H9 (cell line): Measurements from ENCODE around the gene GLB1L2. TPM values are rescaled to one million over a fixed set of nuclear protein-coding genes. Genes with fewer than 3 reads are reported as not detected.

Experiments
- DNase-seq: peaks from one replicate; pipeline ENCODE4 v3.0.0-alpha.2; 2017
- H2AFZ ChIP-seq: one replicate; pipeline ENCODE4 v1.6.1; 2013; ENCODE audit warnings: mild to moderate bottlenecking, low read length, control low read depth, moderate library complexity
- H2AK5ac ChIP-seq: 2 replicates; pipeline ENCODE4 v1.6.1; 2013; ENCODE audit warnings: low read length, control low read depth, mixed read lengths; ENCODE audit not compliant: insufficient read length
- H2BK120ac ChIP-seq: one replicate; pipeline ENCODE4 v1.6.1; 2013; ENCODE audit warnings: low read depth, mild to moderate bottlenecking, low read length, control low read depth, inconsistent platforms; ENCODE audit not compliant: poor library complexity, severe bottlenecking
- H2BK12ac ChIP-seq: 2 replicates; pipeline ENCODE4 v1.6.1; 2013; ENCODE audit warnings: low read length, control low read depth, mixed read lengths, low read depth; ENCODE audit not compliant: insufficient read length
- H2BK15ac ChIP-seq: 2 replicates; pipeline ENCODE4 v1.6.1; 2013; ENCODE audit warnings: low read depth, low read length, control low read depth
- H2BK20ac ChIP-seq: one replicate; pipeline ENCODE4 v1.6.1; 2013; ENCODE audit warnings: low read depth, mild to moderate bottlenecking, low read length, control low read depth, inconsistent platforms; ENCODE audit not compliant: poor library complexity, severe bottlenecking
- H2BK5ac ChIP-seq: 2 replicates; pipeline ENCODE4 v1.6.1; 2013; ENCODE audit warnings: low read length, control low read depth, mixed read lengths; ENCODE audit not compliant: insufficient read length
- H3K14ac ChIP-seq: 2 replicates; pipeline ENCODE4 v1.6.1; 2013; ENCODE audit warnings: low read length, control low read depth; ENCODE audit not compliant: insufficient read depth
- H3K18ac ChIP-seq: 2 replicates; pipeline ENCODE4 v1.6.1; 2013; ENCODE audit warnings: low read depth, mild to moderate bottlenecking, mixed read lengths, low read length, control low read depth; ENCODE audit not compliant: insufficient read length
- H3K23ac ChIP-seq: 2 replicates; pipeline ENCODE4 v1.6.1; 2013; ENCODE audit warnings: low read length, control low read depth, mixed read lengths, low read depth; ENCODE audit not compliant: insufficient read length
- H3K23me2 ChIP-seq: 2 replicates; pipeline ENCODE4 v1.6.1; 2013; ENCODE audit warnings: low read depth, mild to moderate bottlenecking, mixed read lengths, low read length, control low read depth; ENCODE audit not compliant: insufficient read length, poor library complexity, severe bottlenecking
- H3K27ac ChIP-seq: 2 replicates; pipeline ENCODE4 v1.5.1; 2013; ENCODE audit warnings: low read length, control low read depth, mixed read lengths, low read depth; ENCODE audit not compliant: insufficient read length
- H3K27me3 ChIP-seq: 2 replicates; pipeline ENCODE4 v1.6.1; 2013; ENCODE audit warnings: low read length, control low read depth, inconsistent platforms; ENCODE audit not compliant: insufficient read depth
- H3K4ac ChIP-seq: 2 replicates; pipeline ENCODE4 v1.6.1; 2013; ENCODE audit warnings: low read depth, mild to moderate bottlenecking, control low read depth, inconsistent platforms, low read length, moderate library complexity
- H3K4me1 ChIP-seq: 2 replicates; pipeline ENCODE4 v1.6.1; 2013; ENCODE audit warnings: low read length, control low read depth, inconsistent platforms; ENCODE audit not compliant: insufficient read depth
- H3K4me2 ChIP-seq: 2 replicates; pipeline ENCODE4 v1.6.1; 2013; ENCODE audit warnings: low read length, control low read depth, mixed read lengths; ENCODE audit not compliant: insufficient read length, insufficient read depth
- H3K56ac ChIP-seq: 2 replicates; pipeline ENCODE4 v1.6.1; 2013; ENCODE audit warnings: low read depth, mild to moderate bottlenecking, mixed read lengths, low read length, control low read depth; ENCODE audit not compliant: insufficient read length
- H3K79me1 ChIP-seq: 2 replicates; pipeline ENCODE4 v1.6.1; 2013; ENCODE audit warnings: low read depth, mild to moderate bottlenecking, moderate library complexity, low read length, control low read depth, inconsistent platforms; ENCODE audit not compliant: insufficient read depth, poor library complexity, severe bottlenecking
- H3K79me2 ChIP-seq: 2 replicates; pipeline ENCODE4 v1.6.1; 2013; ENCODE audit warnings: low read length, control low read depth, inconsistent platforms; ENCODE audit not compliant: insufficient read depth
- H3K9ac ChIP-seq: 2 replicates; pipeline ENCODE4 v1.6.1; 2013; ENCODE audit warnings: low read length, control low read depth, mixed read lengths; ENCODE audit not compliant: insufficient read length; ENCODE audit errors: extremely low read depth
- H3K9me3 ChIP-seq: one replicate; pipeline ENCODE4 v1.6.1; 2013; ENCODE audit warnings: low read depth, low read length, inconsistent platforms; ENCODE audit not compliant: control insufficient read depth
- H3T11ph ChIP-seq: one replicate; pipeline ENCODE4 v1.6.1; 2013; ENCODE audit warnings: mild to moderate bottlenecking, low read length, control low read depth, inconsistent platforms
- H4K20me1 ChIP-seq: one replicate; pipeline ENCODE4 v1.6.1; 2013; ENCODE audit not compliant: control insufficient read depth, insufficient read length, insufficient read depth
- H4K5ac ChIP-seq: 2 replicates; pipeline ENCODE4 v1.6.1; 2013; ENCODE audit warnings: low read depth, mild to moderate bottlenecking, mixed read lengths, low read length, control low read depth; ENCODE audit not compliant: insufficient read length
- H4K8ac ChIP-seq: replicated peaks from 2 replicates; pipeline ENCODE4 v1.6.1; 2013; ENCODE audit warnings: low read length, control low read depth, mixed read lengths, low read depth; ENCODE audit not compliant: insufficient read length
- H4K91ac ChIP-seq: 2 replicates; pipeline ENCODE4 v1.6.1; 2013; ENCODE audit warnings: low read depth, mild to moderate bottlenecking, moderate library complexity, mixed read lengths, low read length, control low read depth; ENCODE audit not compliant: insufficient read length
- H3K27ac Mint-ChIP-seq, 3 experiments: 2 replicates in 2 of 3; 3 replicates in 1 of 3; pipeline ENCODE4 v1.8.0; 2020 to 2021; ENCODE audit warnings: mixed read lengths in 3 of 3, mild to moderate bottlenecking in 1 of 3, moderate library complexity in 1 of 3
- H3K27me3 Mint-ChIP-seq: 2 replicates; pipeline ENCODE4 v1.8.0; 2021; ENCODE audit warnings: low read depth, mild to moderate bottlenecking, moderate library complexity, mixed read lengths
- H3K36me3 Mint-ChIP-seq, 3 experiments: 2 replicates in 2 of 3; 3 replicates in 1 of 3; pipeline ENCODE4 v1.8.0; 2020 to 2021; ENCODE audit warnings: low read depth in 3 of 3, mixed read lengths in 3 of 3; ENCODE audit not compliant: insufficient read depth in 1 of 3
- H3K4me1 Mint-ChIP-seq, 2 experiments: 2 replicates each; pipeline ENCODE4 v1.8.0; 2020; ENCODE audit warnings: mixed read lengths in 2 of 2
- H3K4me3 Mint-ChIP-seq, 2 experiments: 2 replicates in 1 of 2; 3 replicates in 1 of 2; pipeline ENCODE4 v1.8.0; 2020 to 2021; ENCODE audit warnings: mild to moderate bottlenecking in 2 of 2, mixed read lengths in 2 of 2, moderate library complexity in 1 of 2
- H3K9me3 Mint-ChIP-seq, 2 experiments: 2 replicates in 1 of 2; 3 replicates in 1 of 2; pipeline ENCODE4 v1.8.0; 2020; ENCODE audit warnings: mild to moderate bottlenecking in 2 of 2, mixed read lengths in 2 of 2, moderate library complexity in 1 of 2
- WGBS: extraction: QIAGEN DNeasy Blood & Tissue Kit; methylation state at CpG from one replicate; pipeline ENCODE4 v1.1.7; 2013; ENCODE audit warnings: missing lambda C conversion rate, low lambda C conversion rate, mixed read lengths; ENCODE audit not compliant: insufficient read length; ENCODE audit errors: extremely low coverage; 5-methylcytosine and 5-hydroxymethylcytosine counted together
- total RNA-seq: library from RNA; stranded (reverse); gene quantifications from 2 replicates; pipeline ENCODE4 v1.2.1, GENCODE V29; 2021
- TF ChIP-seq, protein P1 (sequence below): fragments of 200-600 bp; sonication (generic); conservative IDR thresholded peaks from 3 replicates; pipeline ENCODE4 v1.8.0; 2021; ENCODE audit warnings: antibody characterized with exemption, mild to moderate bottlenecking

The GLB1L2 gene
- total RNA-seq, 1 experiment from 2014 or later = 2.4 TPM

DNA sequence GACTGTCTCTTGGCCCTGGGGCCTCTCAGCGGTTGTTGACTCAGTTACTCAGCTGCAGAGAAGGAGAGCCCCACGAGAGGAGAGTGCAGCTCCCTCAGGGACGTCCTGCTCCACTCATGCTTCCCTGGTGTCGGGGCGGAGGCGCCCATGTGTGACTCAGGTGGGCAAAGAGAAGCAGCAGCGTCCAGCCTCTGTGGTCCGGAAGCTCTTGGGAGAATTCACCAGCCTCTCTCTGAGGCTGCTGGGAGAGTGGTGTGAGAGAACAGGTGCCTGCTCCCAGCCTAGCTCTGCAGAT, 25.7 kb downstream of the GLB1L2 start:
- H2AK5ac ChIP-seq = no peak overlapping the region
- Mint-ChIP-seq H3K27me3 (peaks cover 35% of the 10 kb centered on the region), H3K27ac (no peak overlapping the region; a peak in 1 of 7 replicates), H3K36me3 (no peaks in the 10 kb centered on the region; a peak in 1 of 7 replicates), H3K4me1 (peaks cover 7 to 8% of the 10 kb centered on the region in 2 experiments), H3K9me3 (peaks cover 5 to 6% of the 10 kb centered on the region in 2 experiments; a peak in 3 of 5 replicates), H3K4me3 (no peak overlapping the region)
- H2BK5ac ChIP-seq = no peak overlapping the region
- no peak overlapping the region for H3K4ac ChIP-seq
- H2BK15ac ChIP-seq = no peak overlapping the region
- TF ChIP-seq, protein P1, sequence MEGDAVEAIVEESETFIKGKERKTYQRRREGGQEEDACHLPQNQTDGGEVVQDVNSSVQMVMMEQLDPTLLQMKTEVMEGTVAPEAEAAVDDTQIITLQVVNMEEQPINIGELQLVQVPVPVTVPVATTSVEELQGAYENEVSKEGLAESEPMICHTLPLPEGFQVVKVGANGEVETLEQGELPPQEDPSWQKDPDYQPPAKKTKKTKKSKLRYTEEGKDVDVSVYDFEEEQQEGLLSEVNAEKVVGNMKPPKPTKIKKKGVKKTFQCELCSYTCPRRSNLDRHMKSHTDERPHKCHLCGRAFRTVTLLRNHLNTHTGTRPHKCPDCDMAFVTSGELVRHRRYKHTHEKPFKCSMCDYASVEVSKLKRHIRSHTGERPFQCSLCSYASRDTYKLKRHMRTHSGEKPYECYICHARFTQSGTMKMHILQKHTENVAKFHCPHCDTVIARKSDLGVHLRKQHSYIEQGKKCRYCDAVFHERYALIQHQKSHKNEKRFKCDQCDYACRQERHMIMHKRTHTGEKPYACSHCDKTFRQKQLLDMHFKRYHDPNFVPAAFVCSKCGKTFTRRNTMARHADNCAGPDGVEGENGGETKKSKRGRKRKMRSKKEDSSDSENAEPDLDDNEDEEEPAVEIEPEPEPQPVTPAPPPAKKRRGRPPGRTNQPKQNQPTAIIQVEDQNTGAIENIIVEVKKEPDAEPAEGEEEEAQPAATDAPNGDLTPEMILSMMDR = no peak
- H2AFZ ChIP-seq = no peak overlapping the region
- H2BK120ac ChIP-seq = no peak overlapping the region
- no peaks in the 10 kb centered on the region for H3K23me2 ChIP-seq
- H3K4me2 ChIP-seq = no peak overlapping the region
- peaks cover 3% of the 10 kb centered on the region; the same call in 1 of the 2 replicates for H3K27me3 ChIP-seq
- no peak overlapping the region for H3K27ac ChIP-seq
- WGBS = no CpG with 5 or more reads among the region's 8 CpGs
- H4K8ac ChIP-seq = no peak overlapping the region
- no peak overlapping the region for H3T11ph ChIP-seq
- H3K4me1 ChIP-seq = no peaks in the 10 kb centered on the region
- H4K91ac ChIP-seq = no peak overlapping the region
- H3K9me3 ChIP-seq = no peaks in the 10 kb centered on the region
- no peak overlapping the region for H3K56ac ChIP-seq
- H4K5ac ChIP-seq = no peak overlapping the region
- no peak overlapping the region for H3K18ac ChIP-seq
- no peak overlapping the region for H3K9ac ChIP-seq
- H2BK12ac ChIP-seq = no peak overlapping the region
- H3K23ac ChIP-seq = no peak overlapping the region
- H3K79me2 ChIP-seq = no peaks in the 10 kb centered on the region
- no peak for DNase-seq
- no peak overlapping the region for H2BK20ac ChIP-seq
- H3K79me1 ChIP-seq = no peaks in the 10 kb centered on the region
- no peaks in the 10 kb centered on the region for H4K20me1 ChIP-seq
- no peak overlapping the region for H3K14ac ChIP-seq
